T follicular helper cell (primary cell): ENCODE data around the gene SGTB.
"Not testable (repeated sequence)": the region's sequence is repeated elsewhere in the genome, so short reads cannot be mapped to it uniquely, and the experiment has no call there.

ENCODE experiments used
- DNase-seq: peaks from one replicate; pipeline ENCODE4 v3.0.0-alpha.2; 2020; ENCODE audit warnings: low read depth

The SGTB gene

GRCh38 chr5:65672796-65673195 is 49.1 kb downstream of the SGTB start:
- no peak for DNase-seq

- DNase-seq, result no peak
Observed at GRCh38 chr5:65668696-65669095, 53.2 kb downstream of the SGTB start.

- DNase-seq, result no peak
Observed at GRCh38 chr5:65663804-65664521, 57.9 kb downstream of the SGTB start.

- no peak for DNase-seq
Observed at GRCh38 chr5:65654713-65655112, 67.2 kb downstream of the SGTB start.

- DNase-seq, result no peak
Observed at GRCh38 chr5:65651144-65651543, 70.8 kb downstream of the SGTB start.

- no peak for DNase-seq
Observed at GRCh38 chr5:65647941-65648340, 74.0 kb downstream of the SGTB start.

GRCh38 chr5:65646938-65647337 is 75.0 kb downstream of the SGTB start:
- no peak for DNase-seq

- DNase-seq, result no peak
Observed at GRCh38 chr5:65640240-65640639, 81.7 kb downstream of the SGTB start.

GRCh38 chr5:65630981-65631380 is 90.9 kb downstream of the SGTB start:
- no peak for DNase-seq

- DNase-seq, result no peak
Observed at GRCh38 chr5:65625743-65626142, 96.2 kb downstream of the SGTB start.

- DNase-seq, result peak; percentile 80
Observed at GRCh38 chr5:65624571-65625555, 97.0 kb downstream of the SGTB start, which contains the start of the genes SHLD3 and TRAPPC13. TSS of gene SHLD3 (plus strand) at chr5:65625027. CDS start at chr5:65629588, 4,561 bp downstream. TSS of gene TRAPPC13 (plus strand) at chr5:65625027. CDS start at chr5:65625061, 34 bp downstream.

GRCh38 chr5:65624025-65624570 is 97.8 kb downstream of the SGTB start, which contains the start of gene TRIM23:
TSS of gene TRIM23 (minus strand) at chr5:65624333. CDS start at chr5:65624274, 59 bp downstream.
- DNase-seq, result peak; percentile 88

GRCh38 chr5:65623482-65623881 is 98.4 kb downstream of the SGTB start:
- peak; percentile 1 for DNase-seq

GRCh38 chr5:65621961-65622360 is 99.9 kb downstream of the SGTB start:
- not testable (repeated sequence) for DNase-seq

- no peak for DNase-seq
Observed at GRCh38 chr5:65620021-65620420, 101.9 kb downstream of the SGTB start.
